Vagina (tissue), 2 donors: ENCODE results near the gene ADAM22. TPM values are rescaled to one million over a fixed set of nuclear protein-coding genes. Genes with fewer than 3 reads are reported as not detected.

Experiments
- DNase-seq, 2 donors: peaks; one replicate each; pipeline ENCODE4 v3.0.0-alpha.2; 2017; ENCODE audit errors: extremely low spot score in 2 of 2
- H3K27ac ChIP-seq: fragments of 200-600 bp; sonication (generic); one replicate; pipeline ENCODE4 v1.5.1; 2019
- H3K27me3 ChIP-seq: fragments of 200-600 bp; sonication (generic); one replicate; pipeline ENCODE4 v1.5.1; 2019
- H3K36me3 ChIP-seq, 2 donors: fragments of 200-600 bp; sonication (generic); one replicate each; pipeline ENCODE4 v1.5.1; 2017 to 2019
- H3K4me1 ChIP-seq: fragments of 200-600 bp; sonication (generic); one replicate; pipeline ENCODE4 v1.5.1; 2019
- H3K4me3 ChIP-seq, 2 donors: fragments of 200-600 bp; sonication (generic); 1 replicate in 1 of 2; 2 replicates in 1 of 2; pipeline ENCODE4 v1.5.1; 2016 to 2019
- H3K9me3 ChIP-seq: fragments of 200-600 bp; sonication (generic); one replicate; pipeline ENCODE4 v1.5.1; 2019
- CTCF ChIP-seq, 3 experiments: fragments of 450-650 bp in 2 of 3; fragments of 200-600 bp in 1 of 3; sonication (generic) in 1 of 3; IDR thresholded peaks; one replicate each; pipeline ENCODE4 v1.5.1; 2017 to 2019; ENCODE audit warnings: antibody characterized with exemption in 3 of 3, mild to moderate bottlenecking in 2 of 3, moderate library complexity in 2 of 3
- POLR2A ChIP-seq, 2 donors: fragments of 450-650 bp; IDR thresholded peaks; one replicate each; pipeline ENCODE4 v1.6.1; 2017; ENCODE audit warnings: antibody characterized with exemption in 2 of 2, mild to moderate bottlenecking in 2 of 2, moderate library complexity in 2 of 2
- POLR2AphosphoS5 ChIP-seq, 2 donors: sonication (generic); formaldehyde crosslinking; IDR thresholded peaks; one replicate each; pipeline ENCODE4 v1.9.0; 2017; ENCODE audit warnings: antibody characterized with exemption in 2 of 2, mild to moderate bottlenecking in 2 of 2, low read depth in 1 of 2; ENCODE audit not compliant: insufficient read depth in 1 of 2
- intact Hi-C: fragments of 100-400 bp; cut with DNase I; formaldehyde crosslinking; loops from one replicate; pipeline ENCODE4 v1.15.1; 2023
- total RNA-seq: library from RNA; depleted of rRNA; stranded (reverse); fragments of >200 nt; gene quantifications from one replicate; pipeline ENCODE4 v1.2.3, GENCODE V29; 2016

The ADAM22 gene
- total RNA-seq, 1 donor from 2014 or later, result 6.1 TPM

GRCh38 chr7:88092676-88092999 lies 158.6 kb downstream of the ADAM22 start:
- intact Hi-C loops, result no loop called here
- Histone ChIP-seq H3K36me3 (no peaks in the 10 kb centered on the region), H3K9me3 (no peaks in the 10 kb centered on the region), H3K27me3 (no peaks in the 10 kb centered on the region), H3K4me3 (no peak overlapping the region), H3K4me1 (peaks cover 8% of the 10 kb centered on the region), H3K27ac (no peak overlapping the region)
- TF ChIP-seq POLR2A (IDR thresholded peaks at IDR 0.05) (no peak), CTCF (IDR thresholded peaks at IDR 0.05) (no peak), POLR2AphosphoS5 (IDR thresholded peaks at IDR 0.05; ENCODE audit: insufficient read depth in 1 of 2, low read depth in 1 of 2) (no peak)
- DNase-seq, result no peak

DNA sequence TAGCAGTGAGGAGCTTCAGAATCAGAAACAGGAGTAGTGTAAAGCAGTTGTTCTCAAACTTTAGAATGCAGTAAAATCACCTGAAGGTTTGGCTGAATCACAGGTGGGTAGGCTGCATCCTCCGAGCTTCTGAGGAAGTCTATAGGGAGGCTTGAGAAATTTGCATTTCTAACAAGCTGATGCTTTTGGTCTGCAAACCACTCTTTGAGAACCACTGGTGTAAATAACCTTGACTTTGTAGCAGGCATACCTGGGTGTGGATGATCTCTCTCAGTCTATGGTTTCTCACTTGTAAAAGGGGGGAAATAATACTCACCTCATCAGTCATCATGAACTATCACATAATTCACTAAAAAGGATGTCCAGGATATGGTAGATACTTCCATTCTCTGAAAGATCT lies 167.7 kb downstream of the ADAM22 start:
- no peaks in the 10 kb centered on the region for H3K9me3 ChIP-seq
- intact Hi-C loops, result no loop called here

DNA sequence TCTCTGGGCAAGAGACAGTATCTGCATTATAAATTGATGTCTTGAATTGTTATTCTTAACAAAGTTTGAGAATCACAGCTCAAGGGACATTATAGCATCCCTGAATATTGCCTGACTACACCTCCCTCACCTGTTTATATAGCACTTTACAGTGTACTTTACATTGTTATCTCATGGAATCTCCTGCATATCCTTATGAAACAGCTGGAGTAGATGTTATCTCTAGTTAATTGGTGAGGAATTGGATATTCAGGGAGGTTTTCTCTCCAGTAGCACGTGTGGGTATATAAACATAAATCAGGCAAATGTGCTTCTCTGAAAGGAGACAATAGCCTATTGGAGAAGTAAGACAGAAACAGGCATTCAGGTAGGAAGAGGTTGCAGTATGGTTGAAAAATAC lies 168.6 kb downstream of the ADAM22 start:
- H3K4me1 ChIP-seq, result no peaks in the 10 kb centered on the region
- H3K27me3 ChIP-seq, result no peaks in the 10 kb centered on the region
- no peak overlapping the region for H3K4me3 ChIP-seq
- no peak overlapping the region for H3K27ac ChIP-seq
- TF ChIP-seq CTCF (IDR thresholded peaks at IDR 0.05) (no peak), POLR2A (IDR thresholded peaks at IDR 0.05) (no peak), POLR2AphosphoS5 (IDR thresholded peaks at IDR 0.05; ENCODE audit: insufficient read depth in 1 of 2, low read depth in 1 of 2) (no peak)
- no peaks in the 10 kb centered on the region for H3K36me3 ChIP-seq
- intact Hi-C loops, result no loop called here
- no peak for DNase-seq
- H3K9me3 ChIP-seq, result no peaks in the 10 kb centered on the region

More for the DNA sequence above, 167.7 kb downstream of the ADAM22 start:
- no peak for DNase-seq
- TF ChIP-seq POLR2A (IDR thresholded peaks at IDR 0.05) (no peak), CTCF (IDR thresholded peaks at IDR 0.05) (no peak), POLR2AphosphoS5 (IDR thresholded peaks at IDR 0.05; ENCODE audit: insufficient read depth in 1 of 2, low read depth in 1 of 2) (no peak)
- no peak overlapping the region for H3K27ac ChIP-seq
- H3K4me1 ChIP-seq, result no peaks in the 10 kb centered on the region
- no peak overlapping the region for H3K4me3 ChIP-seq
- no peaks in the 10 kb centered on the region for H3K36me3 ChIP-seq
- H3K27me3 ChIP-seq, result no peaks in the 10 kb centered on the region

GRCh38 chr7:88104732-88105131 lies 170.7 kb downstream of the ADAM22 start:
- Histone ChIP-seq H3K27ac (no peak overlapping the region), H3K4me1 (no peaks in the 10 kb centered on the region), H3K9me3 (no peaks in the 10 kb centered on the region), H3K36me3 (no peaks in the 10 kb centered on the region), H3K4me3 (no peak overlapping the region), H3K27me3 (no peaks in the 10 kb centered on the region)
- intact Hi-C loops, result no loop called here
- DNase-seq, result no peak
- TF ChIP-seq POLR2A (IDR thresholded peaks at IDR 0.05) (no peak), POLR2AphosphoS5 (IDR thresholded peaks at IDR 0.05; ENCODE audit: insufficient read depth in 1 of 2, low read depth in 1 of 2) (no peak), CTCF (IDR thresholded peaks at IDR 0.05) (no peak)

- no peak overlapping the region for H3K27ac ChIP-seq
- intact Hi-C loops, result no loop called here
- no peaks in the 10 kb centered on the region for H3K27me3 ChIP-seq
- no peaks in the 10 kb centered on the region for H3K36me3 ChIP-seq
- H3K4me1 ChIP-seq, result no peaks in the 10 kb centered on the region
- H3K4me3 ChIP-seq, result no peak overlapping the region
- H3K9me3 ChIP-seq, result no peaks in the 10 kb centered on the region
- DNase-seq, result no peak
- TF ChIP-seq POLR2A (IDR thresholded peaks at IDR 0.05) (no peak), POLR2AphosphoS5 (IDR thresholded peaks at IDR 0.05; ENCODE audit: insufficient read depth in 1 of 2, low read depth in 1 of 2) (no peak), CTCF (IDR thresholded peaks at IDR 0.05) (no peak)
These were observed 171.2 kb downstream of the ADAM22 start for GRCh38 chr7:88105231-88105630.
